Thoracic aorta (tissue), 2 donors: ENCODE data around the gene PREX1. TPM values are rescaled to one million over a fixed set of nuclear protein-coding genes. Genes with fewer than 3 reads are reported as not detected.

Source experiments
- ATAC-seq: fragments of 150-250 bp; one replicate; pipeline ENCODE4 v1.8.0; 2017; ENCODE audit warnings: low read depth; ENCODE audit not compliant: insufficient number of reproducible peaks, low FRiP score
- DNase-seq: peaks from one replicate; pipeline ENCODE4 v3.0.0-alpha.2; 2020; ENCODE audit warnings: low spot score
- H3K27ac ChIP-seq, 2 donors: fragments of 200-600 bp; sonication (generic); 1 replicate in 1 of 2; 2 replicates in 1 of 2; pipeline ENCODE4 v1.5.1; 2016; ENCODE audit warnings: mild to moderate bottlenecking in 2 of 2, moderate library complexity in 2 of 2
- H3K27me3 ChIP-seq: fragments of 200-600 bp; sonication (generic); replicated peaks from 2 replicates; pipeline ENCODE4 v1.6.0; 2016; ENCODE audit warnings: mild to moderate bottlenecking; ENCODE audit not compliant: insufficient read depth
- H3K36me3 ChIP-seq: fragments of 200-600 bp; sonication (generic); one replicate; pipeline ENCODE4 v1.5.1; 2016
- H3K4me1 ChIP-seq, 2 donors: fragments of 200-600 bp; sonication (generic); 1 replicate in 1 of 2; 2 replicates in 1 of 2; pipeline versions ENCODE4 v1.5.1 to v1.6.0; 2016; ENCODE audit warnings: low read depth in 2 of 2, mild to moderate bottlenecking in 1 of 2; ENCODE audit not compliant: control insufficient read depth in 1 of 2
- H3K4me3 ChIP-seq: fragments of 200-600 bp; sonication (generic); 2 replicates; pipeline ENCODE4 v1.5.1; 2016; ENCODE audit warnings: mild to moderate bottlenecking
- H3K9me3 ChIP-seq: fragments of 200-600 bp; sonication (generic); 2 replicates; pipeline ENCODE4 v1.5.1; 2016
- CTCF ChIP-seq: fragments of 200-600 bp; sonication (generic); IDR thresholded peaks from one replicate; pipeline ENCODE4 v1.5.1; 2019; ENCODE audit warnings: antibody characterized with exemption
- total RNA-seq, 2 donors: library from RNA; depleted of rRNA; stranded (reverse); fragments of >200 nt; gene quantifications; one replicate each; pipeline versions ENCODE4 v1.1.0 to v1.2.3, GENCODE V29; 2016

PREX1 gene
- total RNA-seq, 2 donors from 2014 or later, result 94.6 to 101 TPM

- TF ChIP-seq CTCF, result no peak
- ATAC-seq (no peak), DNase-seq (no peak)
- Histone ChIP-seq H3K27me3 (no peaks in the 10 kb centered on the region), H3K4me3 (no peak overlapping the region), H3K27ac (no peak overlapping the region), H3K9me3 (no peaks in the 10 kb centered on the region), H3K4me1 (no peaks in the 10 kb centered on the region), H3K36me3 (peaks cover 89% of the 10 kb centered on the region)
Measured at GRCh38 chr20:48651960-48652359, 175.8 kb downstream of the PREX1 start.

GRCh38 chr20:48651271-48651670 lies 176.5 kb downstream of the PREX1 start:
- Histone ChIP-seq H3K36me3 (peaks cover 86% of the 10 kb centered on the region), H3K27me3 (no peaks in the 10 kb centered on the region), H3K27ac (no peak overlapping the region)

GRCh38 chr20:48649868-48650267 lies 177.9 kb downstream of the PREX1 start:
- peaks cover 88% of the 10 kb centered on the region for H3K36me3 ChIP-seq

More at GRCh38 chr20:48651271-48651670, 176.5 kb downstream of the PREX1 start:
- DNase-seq, result no peak
- Histone ChIP-seq H3K4me3 (no peak overlapping the region), H3K9me3 (no peaks in the 10 kb centered on the region), H3K4me1 (no peaks in the 10 kb centered on the region)
- ATAC-seq, result no peak
- TF ChIP-seq CTCF, result no peak

GRCh38 chr20:48649104-48649626 lies 178.6 kb downstream of the PREX1 start:
- H3K9me3 ChIP-seq, result no peaks in the 10 kb centered on the region
- no peaks in the 10 kb centered on the region for H3K27me3 ChIP-seq
- no peak for TF ChIP-seq CTCF
- H3K36me3 ChIP-seq, result peaks cover 89% of the 10 kb centered on the region
- DNase-seq (no peak), ATAC-seq (no peak)
- no peak overlapping the region for H3K4me3 ChIP-seq
- H3K27ac ChIP-seq, result no peak overlapping the region
- no peaks in the 10 kb centered on the region for H3K4me1 ChIP-seq

More at GRCh38 chr20:48649868-48650267, 177.9 kb downstream of the PREX1 start:
- Histone ChIP-seq H3K9me3 (no peaks in the 10 kb centered on the region), H3K4me1 (no peaks in the 10 kb centered on the region), H3K4me3 (no peak overlapping the region), H3K27ac (no peak overlapping the region), H3K27me3 (no peaks in the 10 kb centered on the region)
- no peak for TF ChIP-seq CTCF
- ATAC-seq, result no peak
- DNase-seq, result no peak

GRCh38 chr20:48648482-48649051 lies 179.2 kb downstream of the PREX1 start:
- Histone ChIP-seq H3K27ac (no peak overlapping the region), H3K36me3 (peaks cover 87% of the 10 kb centered on the region), H3K27me3 (no peaks in the 10 kb centered on the region), H3K9me3 (no peaks in the 10 kb centered on the region), H3K4me1 (no peaks in the 10 kb centered on the region), H3K4me3 (no peak overlapping the region)
- ATAC-seq, result no peak
- no peak for TF ChIP-seq CTCF
- DNase-seq, result no peak
